Activated gamma-delta T cell treated with Interleukin-2 at 50 U/mL for 16 hours (primary cell): ENCODE measurements around the gene ROPN1B.
"Not testable (repeated sequence)": the region's sequence is repeated elsewhere in the genome, so short reads cannot be mapped to it uniquely, and the experiment has no call there.

Experiments
- DNase-seq: peaks from one replicate; pipeline ENCODE4 v3.0.0-alpha.2; 2020

The ROPN1B gene

GRCh38 chr3:125958511-125959316 is 10.3 kb upstream of the ROPN1B start:
- no peak for DNase-seq

DNA sequence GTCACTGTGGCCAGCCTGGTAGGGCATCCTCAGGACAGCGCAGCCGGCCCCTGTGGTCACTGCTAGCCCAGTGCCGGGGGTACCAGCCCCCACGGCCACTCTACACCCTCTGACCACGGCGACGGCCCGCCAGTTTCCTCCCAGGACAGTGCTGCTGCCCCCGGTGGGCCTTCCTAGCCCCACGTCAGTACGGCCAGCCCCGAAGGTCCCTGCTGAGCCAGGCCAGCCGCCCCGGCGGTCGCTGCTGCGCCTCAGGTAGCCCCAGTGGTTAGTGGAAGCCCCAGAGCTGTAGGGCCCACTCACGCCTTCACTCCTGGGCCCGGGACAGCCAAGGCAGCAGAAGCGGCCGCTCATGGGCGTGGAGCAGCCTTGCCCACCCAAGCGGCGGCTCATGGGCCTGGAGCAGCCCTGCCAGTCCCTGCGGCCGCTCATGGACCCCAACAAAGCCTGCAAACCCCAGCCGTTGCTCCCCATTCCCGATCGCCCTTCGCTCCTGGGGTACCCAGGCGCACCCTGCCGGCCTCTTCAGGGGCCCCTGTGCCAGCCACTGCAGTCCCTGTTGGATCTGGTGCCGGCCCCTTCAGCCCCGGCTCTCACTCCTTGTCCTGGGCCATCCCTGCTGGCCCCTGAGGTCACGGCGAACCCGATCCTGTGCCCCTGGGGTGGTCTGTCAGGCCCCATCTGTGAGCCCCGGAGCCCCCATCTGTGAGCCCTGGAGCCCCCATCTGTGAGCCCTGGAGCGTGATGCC is 9.5 kb upstream of the ROPN1B start:
- no peak for DNase-seq

DNA sequence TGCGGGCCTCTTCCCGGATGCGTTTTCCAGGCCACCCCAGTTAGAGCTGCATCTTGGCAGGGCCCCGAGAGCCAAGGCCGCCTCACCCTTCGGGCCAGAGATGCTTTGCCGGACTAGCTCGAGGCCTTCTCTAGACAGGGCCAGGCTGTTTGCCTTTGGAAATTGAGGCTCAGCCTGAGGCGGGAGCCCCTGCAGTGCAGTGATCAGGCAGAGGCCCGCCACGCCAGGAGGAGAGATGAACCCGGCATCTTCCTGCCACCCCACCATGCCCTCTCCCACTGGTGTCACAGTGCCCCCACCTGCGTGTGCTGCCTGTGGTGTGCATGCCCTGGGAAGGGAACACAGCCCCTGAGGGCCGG is 8.9 kb upstream of the ROPN1B start:
- no peak for DNase-seq

DNA sequence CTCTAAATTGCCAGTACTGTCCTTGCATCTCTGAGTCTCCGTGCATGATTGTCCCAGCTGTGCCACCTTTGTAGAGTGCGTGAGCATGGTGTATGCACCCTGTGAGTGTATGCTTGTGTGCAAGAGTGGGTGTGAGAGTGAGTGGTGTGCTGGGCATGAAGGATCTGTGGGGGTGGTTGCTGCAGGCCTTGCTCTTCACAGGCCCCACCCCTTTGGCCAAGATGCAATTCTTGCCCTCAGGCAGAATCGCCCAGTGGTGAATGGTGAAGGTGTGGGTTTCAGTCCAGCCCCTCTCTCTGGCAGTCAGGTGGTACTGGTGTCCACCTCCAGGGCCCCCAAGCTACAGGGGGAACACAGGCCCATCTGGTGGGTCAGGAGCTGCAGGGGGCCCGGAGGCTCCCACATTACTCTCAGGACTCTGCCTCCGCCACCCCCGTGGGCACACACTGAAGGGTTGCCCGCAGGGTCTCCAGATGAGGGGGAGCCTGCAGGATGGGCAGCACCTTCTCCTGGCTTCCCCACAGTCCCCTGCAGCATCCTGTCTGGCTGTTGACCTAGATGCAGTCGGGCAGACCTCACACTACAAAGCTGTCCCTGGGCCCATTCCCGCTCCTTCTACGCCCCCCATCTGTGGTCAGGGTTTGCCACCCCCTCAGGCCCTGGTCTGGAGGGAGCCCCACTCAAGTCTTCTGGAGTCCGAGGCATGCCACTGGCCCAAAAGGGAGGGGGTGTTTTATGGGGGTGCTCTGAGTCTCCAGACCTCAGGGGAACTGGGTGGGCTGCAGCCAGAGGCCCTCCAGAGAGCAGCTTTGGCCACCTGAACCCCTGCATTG is 8.3 kb upstream of the ROPN1B start:
- DNase-seq, result no peak

DNA sequence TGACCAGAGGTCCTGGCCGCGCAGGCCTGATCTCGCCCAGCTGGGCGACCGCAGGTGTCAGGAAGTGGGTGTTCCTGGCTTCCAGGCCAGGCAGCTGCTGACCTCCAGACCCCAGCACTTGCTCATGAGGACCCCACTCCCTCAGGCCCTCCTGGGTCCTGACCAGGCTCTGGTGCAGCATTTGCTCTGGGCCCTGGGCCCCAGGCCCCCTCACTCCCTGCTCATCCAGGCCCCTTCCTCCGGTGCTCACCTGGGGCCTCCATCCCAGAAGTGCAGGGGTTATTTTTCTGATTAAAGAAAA is 7.7 kb upstream of the ROPN1B start:
- no peak for DNase-seq

GRCh38 chr3:125963834-125964233 is 5.1 kb upstream of the ROPN1B start:
- not testable (repeated sequence) for DNase-seq

DNA sequence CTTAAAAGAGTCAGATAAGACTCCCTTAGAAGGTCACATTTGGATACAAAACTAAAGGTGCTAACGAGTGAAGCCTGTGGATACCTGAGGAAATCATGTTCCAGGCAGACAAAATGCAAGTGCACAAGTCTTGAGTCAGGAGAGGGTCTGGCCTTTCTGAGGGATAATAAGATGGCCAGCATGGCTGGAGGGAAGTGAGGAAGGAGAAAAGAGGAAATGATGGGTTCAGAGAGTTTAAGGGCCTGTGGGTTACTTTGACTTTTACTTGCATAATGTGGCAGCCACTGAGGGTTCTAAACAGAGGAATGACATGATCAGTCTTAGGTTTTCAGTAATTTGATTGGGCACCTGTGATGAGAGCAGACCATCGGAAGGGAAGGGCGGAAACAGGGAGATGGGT is 3.5 kb upstream of the ROPN1B start:
- DNase-seq, result no peak

DNA sequence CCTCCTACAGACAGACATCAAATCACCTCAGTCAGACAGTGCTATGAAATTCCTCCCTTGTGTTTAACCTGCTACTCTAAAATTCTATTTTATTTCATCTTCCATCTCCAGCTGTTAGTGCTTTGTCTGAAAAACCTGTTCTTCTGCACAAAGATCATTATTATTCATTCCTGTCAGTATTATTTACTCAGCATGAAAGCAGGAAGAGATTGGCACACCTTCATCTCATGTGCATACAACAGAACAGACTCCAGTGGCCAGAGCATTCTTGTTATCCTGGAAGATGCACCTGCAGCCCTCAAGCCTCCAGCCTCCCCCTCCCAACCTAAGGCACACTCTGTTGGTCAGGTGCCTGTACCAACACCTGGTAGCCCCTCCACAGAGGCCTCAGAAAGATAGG is 1.8 kb upstream of the ROPN1B start:
- no peak for DNase-seq

DNA sequence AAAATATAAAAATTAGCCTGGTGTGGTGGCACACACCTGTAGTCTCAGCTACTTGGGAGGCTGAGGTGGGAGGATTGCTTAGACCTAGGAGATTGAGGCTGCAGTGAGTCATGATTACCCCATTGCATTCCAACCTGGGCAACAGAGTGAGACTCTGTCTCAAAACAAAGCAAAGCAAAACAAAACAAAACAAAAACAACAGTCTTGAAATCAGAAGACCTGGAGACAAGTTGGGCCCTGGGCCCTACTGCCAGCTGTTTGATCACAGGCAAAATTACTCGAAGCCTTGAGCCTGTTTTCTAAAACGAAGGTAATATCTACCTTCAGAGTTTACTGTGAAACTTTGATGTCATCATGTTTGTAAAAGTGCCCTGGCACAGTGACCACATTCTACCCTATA is 857 bp upstream of the ROPN1B start:
- DNase-seq, result not testable (repeated sequence)

GRCh38 chr3:125971997-125972944 is 3.3 kb downstream of the ROPN1B start:
- DNase-seq, result peak; percentile 19

- not testable (repeated sequence) for DNase-seq
Measured at GRCh38 chr3:125975245-125976002, 6.4 kb downstream of the ROPN1B start.

DNA sequence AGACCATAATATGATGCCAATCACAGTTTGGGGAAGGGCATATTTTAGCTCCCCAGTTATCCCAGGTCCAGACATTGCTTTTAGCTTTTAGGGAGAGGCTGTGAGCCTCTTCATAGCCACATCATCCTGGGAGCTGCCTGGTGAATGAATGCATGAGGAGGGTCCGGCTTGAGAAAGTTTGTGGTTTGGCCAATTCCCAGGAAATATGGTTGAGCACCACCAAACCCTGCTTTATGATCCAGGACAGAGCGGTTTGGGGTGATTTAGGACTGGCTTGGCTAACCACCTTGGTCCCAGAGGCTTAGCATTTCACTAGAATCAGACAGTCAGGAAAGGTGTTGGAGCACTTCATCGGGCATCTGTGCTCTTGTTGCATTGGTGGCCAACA is 7.0 kb downstream of the ROPN1B start:
- DNase-seq, result not testable (repeated sequence)

- DNase-seq, result not testable (repeated sequence)
Measured at GRCh38 chr3:125977104-125977503, 8.1 kb downstream of the ROPN1B start.

DNA sequence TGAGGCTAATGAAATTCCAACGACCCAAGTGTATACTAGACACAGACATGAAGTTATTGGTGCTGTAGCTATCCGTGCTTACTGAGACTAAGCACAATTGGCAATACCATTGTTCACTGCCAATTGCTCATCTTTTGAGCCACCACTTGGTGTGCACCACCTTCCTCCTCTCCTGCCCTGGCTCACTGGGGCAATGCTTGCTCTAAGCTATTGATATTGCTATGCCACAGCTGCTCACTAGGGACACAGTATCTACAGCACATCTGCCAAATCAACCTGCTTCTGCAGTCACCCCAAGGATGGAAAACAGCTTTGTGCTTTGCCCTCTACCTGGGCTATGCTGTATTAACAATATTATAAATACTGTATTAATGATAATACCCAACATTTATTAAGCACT is 16.0 kb downstream of the ROPN1B start:
- DNase-seq, result not testable (repeated sequence)

- peak; percentile 60 for DNase-seq
Measured at GRCh38 chr3:125990253-125990970, 21.4 kb downstream of the ROPN1B start.

- not testable (repeated sequence) for DNase-seq
Measured at GRCh38 chr3:125996751-125997150, 27.8 kb downstream of the ROPN1B start.

- DNase-seq, result no peak
Measured at GRCh38 chr3:126002189-126002588, 33.2 kb downstream of the ROPN1B start.

DNA sequence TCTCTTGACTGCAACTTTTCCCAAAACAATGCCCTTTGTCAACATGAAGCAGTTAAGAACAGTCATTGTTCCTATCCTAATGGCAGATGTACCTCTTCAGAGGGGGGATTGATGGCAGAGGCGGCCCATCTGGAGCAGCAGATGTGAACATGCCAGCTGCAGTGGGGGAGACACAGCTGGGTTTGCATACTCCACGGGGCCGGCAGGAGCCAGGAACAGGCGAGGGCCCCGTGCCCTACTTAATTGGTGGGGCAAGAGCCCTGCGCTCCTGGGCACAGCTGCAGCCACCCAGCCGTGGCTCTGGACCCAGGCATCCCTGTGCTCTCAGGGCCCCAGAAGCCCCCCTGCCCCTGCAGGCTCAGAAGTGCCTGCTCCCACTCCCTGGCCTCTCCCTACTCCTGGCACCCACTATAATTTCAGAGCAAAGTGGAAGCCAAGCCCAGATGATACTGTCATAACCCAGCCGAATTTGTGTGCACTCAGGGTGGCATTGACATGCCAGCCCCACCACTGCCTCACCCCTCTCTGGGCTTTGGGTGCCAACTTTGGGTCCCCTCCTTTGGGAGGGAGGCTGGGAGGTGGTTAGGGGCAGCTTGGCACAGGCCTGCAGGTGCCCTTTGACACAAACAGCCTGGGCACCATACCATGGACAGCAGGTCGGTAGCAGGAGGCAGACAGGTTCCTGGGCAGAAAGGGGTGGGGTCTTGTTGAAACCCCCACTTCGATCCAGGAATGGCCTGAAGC is 34.6 kb downstream of the ROPN1B start:
- DNase-seq, result no peak

- DNase-seq, result no peak
Measured at GRCh38 chr3:126004217-126004616, 35.2 kb downstream of the ROPN1B start.

- no peak for DNase-seq
Measured at GRCh38 chr3:126004692-126005091, 35.7 kb downstream of the ROPN1B start.
